GM21367 (cell line): ENCODE results near the gene CPNE6.

Experiments used
- ATAC-seq: cut with Tn5 transposase; IDR thresholded peaks from one replicate; pipeline ENCODE4 v1.9.1; 2021; ENCODE audit not compliant: unreplicated experiment

Gene CPNE6

DNA sequence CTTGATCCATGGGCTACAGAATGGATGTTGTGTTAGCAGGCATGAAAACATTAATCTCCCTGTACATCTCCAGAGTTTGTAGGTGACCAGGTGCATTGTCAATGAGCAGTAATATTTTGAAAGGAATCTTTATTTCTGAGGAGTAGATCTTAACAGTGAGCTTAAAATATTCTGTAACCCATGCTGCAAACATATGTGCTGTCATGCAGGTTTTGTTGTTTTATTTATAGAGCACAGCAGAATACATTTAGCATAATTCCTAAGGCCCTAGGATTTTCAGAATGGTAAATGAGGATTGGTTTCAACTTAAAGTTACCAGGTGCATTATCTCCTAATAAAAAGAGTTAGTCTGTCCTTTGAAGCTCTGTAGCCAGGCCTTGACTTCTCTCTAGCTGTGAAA, 55.6 kb downstream of the CPNE6 start:
- ATAC-seq: no peak

DNA sequence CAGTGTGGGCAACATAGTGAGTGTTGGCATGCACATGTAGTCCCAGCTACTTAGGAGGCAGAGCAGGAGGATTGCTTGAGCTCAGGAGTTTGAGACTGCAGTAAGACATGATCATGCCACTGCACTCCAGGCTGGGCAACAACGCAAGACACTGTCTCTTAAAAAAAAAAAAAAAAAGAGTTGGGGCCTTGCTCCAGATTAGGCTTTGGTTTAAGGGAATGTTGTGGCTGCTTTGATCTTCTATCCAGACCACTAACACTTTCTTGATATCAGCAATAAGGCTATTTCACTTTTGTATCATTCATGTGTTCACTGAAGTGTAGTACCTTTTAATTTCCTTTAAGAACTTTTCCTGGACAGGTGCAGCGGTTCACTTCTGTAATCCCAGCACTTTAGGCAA, 56.3 kb downstream of the CPNE6 start:
- no peak for ATAC-seq
